Measurements from ENCODE around the gene STPG4.

Gene STPG4

GRCh38 chr2:47074691-47075090 is 80.4 kb downstream of the STPG4 start:
- H3K4me3 ChIP-seq (ENCODE audit: low read depth, low read length): no peak overlapping the region
- TF ChIP-seq, protein P1, sequence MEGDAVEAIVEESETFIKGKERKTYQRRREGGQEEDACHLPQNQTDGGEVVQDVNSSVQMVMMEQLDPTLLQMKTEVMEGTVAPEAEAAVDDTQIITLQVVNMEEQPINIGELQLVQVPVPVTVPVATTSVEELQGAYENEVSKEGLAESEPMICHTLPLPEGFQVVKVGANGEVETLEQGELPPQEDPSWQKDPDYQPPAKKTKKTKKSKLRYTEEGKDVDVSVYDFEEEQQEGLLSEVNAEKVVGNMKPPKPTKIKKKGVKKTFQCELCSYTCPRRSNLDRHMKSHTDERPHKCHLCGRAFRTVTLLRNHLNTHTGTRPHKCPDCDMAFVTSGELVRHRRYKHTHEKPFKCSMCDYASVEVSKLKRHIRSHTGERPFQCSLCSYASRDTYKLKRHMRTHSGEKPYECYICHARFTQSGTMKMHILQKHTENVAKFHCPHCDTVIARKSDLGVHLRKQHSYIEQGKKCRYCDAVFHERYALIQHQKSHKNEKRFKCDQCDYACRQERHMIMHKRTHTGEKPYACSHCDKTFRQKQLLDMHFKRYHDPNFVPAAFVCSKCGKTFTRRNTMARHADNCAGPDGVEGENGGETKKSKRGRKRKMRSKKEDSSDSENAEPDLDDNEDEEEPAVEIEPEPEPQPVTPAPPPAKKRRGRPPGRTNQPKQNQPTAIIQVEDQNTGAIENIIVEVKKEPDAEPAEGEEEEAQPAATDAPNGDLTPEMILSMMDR (IDR thresholded peaks at IDR 0.05; ENCODE audit: low read depth, low read length): no peak

DNA sequence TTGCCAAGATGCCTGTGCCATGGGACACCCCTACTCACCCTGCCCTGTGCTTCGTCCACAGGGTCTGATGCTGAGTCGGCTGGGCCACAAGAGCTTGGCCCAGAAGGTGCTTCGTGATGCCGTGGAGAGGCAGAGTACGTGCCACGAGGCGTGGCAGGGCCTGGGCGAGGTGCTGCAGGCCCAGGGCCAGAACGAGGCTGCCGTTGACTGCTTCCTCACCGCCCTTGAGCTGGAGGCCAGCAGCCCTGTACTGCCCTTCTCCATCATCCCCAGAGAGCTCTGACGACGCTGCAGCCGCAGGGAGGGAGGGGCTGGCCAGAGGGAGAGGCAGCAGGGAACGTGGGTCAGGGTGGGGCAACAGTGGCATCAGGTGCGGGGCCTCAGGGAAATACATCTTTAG is 81.5 kb downstream of the STPG4 start:
- H3K4me3 ChIP-seq (ENCODE audit: low read depth, low read length): no peak overlapping the region
- TF ChIP-seq, protein P1 (IDR thresholded peaks at IDR 0.05; ENCODE audit: low read depth, low read length): no peak

DNA sequence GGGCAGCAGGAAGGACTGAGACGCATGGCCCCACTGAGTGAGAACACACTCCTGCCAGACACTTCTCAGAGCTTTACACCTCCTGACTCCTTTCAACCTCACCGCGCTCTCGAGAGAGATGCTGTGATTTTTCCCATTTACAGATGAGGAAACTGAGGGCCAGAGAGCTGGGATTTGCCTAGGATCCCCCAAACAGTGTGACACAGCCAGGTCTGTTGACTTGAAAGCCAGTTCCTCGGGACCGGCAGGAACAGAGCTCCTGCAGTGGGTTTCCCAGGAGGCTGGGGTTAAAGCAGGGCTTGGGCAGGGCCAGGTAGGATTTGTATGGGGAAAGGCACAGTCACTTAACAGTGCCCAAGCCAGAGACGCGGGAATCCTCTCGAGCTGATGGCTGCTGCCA is 81.9 kb downstream of the STPG4 start:
- H3K4me3 ChIP-seq (ENCODE audit: low read depth, low read length): no peak overlapping the region
- TF ChIP-seq, protein P1 (IDR thresholded peaks at IDR 0.05; ENCODE audit: low read depth, low read length): no peak

DNA sequence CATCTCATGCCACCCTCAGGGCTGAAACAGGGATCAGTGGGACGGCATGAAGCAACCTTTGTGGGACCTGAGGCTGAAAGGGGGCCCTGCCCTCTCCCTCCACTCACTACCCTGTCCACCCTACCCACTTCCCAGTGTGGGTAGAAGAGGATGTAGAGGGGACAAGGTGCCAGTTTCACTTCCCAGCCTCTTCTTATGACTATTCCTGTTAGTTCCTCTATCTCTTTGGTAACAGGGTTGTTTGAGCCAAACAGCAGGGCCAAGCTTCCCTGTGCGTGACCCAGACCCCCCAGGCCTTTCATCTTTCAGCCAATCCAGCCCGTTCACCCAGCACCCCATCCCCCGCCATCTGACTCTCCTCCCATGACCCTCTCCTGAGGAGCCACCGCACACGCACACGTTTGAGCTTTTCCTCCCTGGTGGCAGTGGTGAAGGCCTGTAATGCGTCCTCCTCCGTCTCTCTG is 82.3 kb downstream of the STPG4 start:
- TF ChIP-seq, protein P1 (IDR thresholded peaks at IDR 0.05; ENCODE audit: low read depth, low read length): no peak
- H3K4me3 ChIP-seq (ENCODE audit: low read depth, low read length): no peak overlapping the region

DNA sequence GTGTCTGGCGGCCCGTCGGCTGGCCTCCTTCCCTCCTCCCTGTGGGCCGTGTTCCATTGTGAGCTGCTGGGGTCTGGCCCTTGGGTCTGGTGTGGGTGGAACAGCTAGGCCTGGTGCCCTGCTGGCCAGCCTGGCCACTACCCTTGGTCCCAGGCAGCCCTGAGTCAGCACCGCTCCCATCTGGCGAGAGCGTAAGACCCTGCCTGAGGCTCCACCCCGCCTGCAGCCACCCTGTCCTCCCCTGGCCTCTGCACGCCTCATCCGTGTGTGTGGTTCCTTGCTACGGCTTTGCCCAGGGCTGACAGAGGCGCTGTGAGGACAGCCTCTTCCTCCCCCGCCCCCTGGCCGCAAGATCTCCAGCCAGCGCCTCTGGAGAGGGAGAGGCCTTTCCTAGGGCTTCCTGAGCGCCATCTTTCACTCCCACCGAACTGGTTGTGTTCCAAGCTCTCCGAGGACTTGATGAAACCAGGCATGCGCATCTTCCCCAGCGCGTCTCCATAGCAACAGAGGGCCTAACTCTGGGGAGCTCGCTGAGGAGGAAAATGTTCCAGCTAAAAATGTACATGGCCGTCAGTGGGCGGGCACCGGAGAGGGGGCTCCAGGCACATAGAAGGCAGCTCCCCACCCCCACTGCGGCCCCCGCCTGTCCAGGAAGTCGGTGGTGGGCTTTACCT is 83.0 kb downstream of the STPG4 start:
- TF ChIP-seq, protein P1 (IDR thresholded peaks at IDR 0.05; ENCODE audit: low read depth, low read length): no peak
- H3K4me3 ChIP-seq (ENCODE audit: low read depth, low read length): no peak overlapping the region

DNA sequence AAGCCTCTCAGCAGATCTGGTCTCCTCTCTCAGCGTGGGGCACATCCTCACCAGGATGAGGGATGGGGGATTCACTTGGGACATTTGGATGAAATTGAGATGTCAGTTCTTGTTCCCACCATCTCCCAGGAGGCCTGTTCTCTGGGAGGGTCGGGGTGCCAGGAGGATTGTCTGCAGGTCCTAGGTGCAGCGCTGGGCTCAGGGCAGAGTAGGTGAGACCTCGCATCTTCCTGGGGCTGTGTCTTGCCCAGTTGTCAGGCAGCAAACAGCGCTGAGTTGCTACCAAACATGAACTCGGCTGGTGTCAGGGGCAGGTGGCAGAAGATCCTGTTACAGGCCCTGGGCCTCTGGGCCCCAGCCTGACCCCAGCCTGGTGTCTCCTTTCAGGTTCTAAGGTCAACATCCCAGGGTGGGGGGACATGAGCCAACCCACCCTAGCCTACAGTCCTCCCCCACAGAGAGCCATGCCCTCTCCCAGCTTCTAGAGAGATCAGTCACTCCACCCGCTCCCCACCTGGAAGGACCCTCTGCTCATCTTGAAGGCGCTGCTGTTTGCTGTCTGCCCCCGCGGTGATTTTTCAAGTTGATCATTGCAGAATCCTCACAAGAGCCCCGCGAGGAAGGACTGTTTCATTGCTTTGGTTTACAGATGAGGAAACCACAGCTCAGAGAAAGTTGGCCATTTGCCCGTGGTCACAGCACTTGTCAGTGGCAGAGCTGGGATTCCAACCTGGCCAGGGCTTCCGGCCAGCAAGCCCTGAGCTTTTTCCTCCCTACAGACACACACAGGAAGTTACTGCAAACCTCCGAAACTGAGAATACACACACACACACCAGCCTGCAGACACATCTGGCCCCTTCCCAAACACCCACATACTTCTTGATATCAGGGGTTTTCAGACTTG is 83.9 kb downstream of the STPG4 start:
- TF ChIP-seq, protein P1 (IDR thresholded peaks at IDR 0.05; ENCODE audit: low read depth, low read length): no peak
- no peak overlapping the region for H3K4me3 ChIP-seq (ENCODE audit: low read depth, low read length)
